LNCAP (cell line): Measurements from ENCODE around the gene SMAD3.
A peak's percentile ranks its signal among the peaks of the same experiment; 100 is the strongest.

Experiments used
- TF ChIP-seq, protein P1 (sequence below): fragments of 450-650 bp; IDR thresholded peaks from 2 replicates; pipeline ENCODE4 v1.5.1; 2017; ENCODE audit warnings: mild to moderate bottlenecking

SMAD3 gene

DNA sequence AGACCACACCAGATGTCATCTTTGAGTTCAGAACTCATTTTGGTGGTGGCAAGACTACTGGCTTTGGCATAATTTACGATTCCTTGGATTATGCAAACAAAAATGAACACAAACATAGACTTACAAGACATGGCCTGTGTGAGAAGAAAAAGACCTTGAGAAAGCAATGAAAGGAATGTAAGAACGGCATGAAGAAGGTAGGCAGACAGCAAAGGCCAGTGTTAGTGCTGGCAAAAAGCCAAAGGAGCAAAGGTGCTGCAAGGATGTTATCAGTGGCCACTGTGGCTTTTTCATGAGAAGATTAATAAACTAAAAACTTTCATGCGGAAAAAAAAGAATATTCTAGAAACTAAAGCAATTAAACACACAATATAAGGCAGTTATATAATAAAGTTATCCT, 167.2 kb downstream of the SMAD3 start:
- TF ChIP-seq, protein P1, sequence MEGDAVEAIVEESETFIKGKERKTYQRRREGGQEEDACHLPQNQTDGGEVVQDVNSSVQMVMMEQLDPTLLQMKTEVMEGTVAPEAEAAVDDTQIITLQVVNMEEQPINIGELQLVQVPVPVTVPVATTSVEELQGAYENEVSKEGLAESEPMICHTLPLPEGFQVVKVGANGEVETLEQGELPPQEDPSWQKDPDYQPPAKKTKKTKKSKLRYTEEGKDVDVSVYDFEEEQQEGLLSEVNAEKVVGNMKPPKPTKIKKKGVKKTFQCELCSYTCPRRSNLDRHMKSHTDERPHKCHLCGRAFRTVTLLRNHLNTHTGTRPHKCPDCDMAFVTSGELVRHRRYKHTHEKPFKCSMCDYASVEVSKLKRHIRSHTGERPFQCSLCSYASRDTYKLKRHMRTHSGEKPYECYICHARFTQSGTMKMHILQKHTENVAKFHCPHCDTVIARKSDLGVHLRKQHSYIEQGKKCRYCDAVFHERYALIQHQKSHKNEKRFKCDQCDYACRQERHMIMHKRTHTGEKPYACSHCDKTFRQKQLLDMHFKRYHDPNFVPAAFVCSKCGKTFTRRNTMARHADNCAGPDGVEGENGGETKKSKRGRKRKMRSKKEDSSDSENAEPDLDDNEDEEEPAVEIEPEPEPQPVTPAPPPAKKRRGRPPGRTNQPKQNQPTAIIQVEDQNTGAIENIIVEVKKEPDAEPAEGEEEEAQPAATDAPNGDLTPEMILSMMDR: no peak

DNA sequence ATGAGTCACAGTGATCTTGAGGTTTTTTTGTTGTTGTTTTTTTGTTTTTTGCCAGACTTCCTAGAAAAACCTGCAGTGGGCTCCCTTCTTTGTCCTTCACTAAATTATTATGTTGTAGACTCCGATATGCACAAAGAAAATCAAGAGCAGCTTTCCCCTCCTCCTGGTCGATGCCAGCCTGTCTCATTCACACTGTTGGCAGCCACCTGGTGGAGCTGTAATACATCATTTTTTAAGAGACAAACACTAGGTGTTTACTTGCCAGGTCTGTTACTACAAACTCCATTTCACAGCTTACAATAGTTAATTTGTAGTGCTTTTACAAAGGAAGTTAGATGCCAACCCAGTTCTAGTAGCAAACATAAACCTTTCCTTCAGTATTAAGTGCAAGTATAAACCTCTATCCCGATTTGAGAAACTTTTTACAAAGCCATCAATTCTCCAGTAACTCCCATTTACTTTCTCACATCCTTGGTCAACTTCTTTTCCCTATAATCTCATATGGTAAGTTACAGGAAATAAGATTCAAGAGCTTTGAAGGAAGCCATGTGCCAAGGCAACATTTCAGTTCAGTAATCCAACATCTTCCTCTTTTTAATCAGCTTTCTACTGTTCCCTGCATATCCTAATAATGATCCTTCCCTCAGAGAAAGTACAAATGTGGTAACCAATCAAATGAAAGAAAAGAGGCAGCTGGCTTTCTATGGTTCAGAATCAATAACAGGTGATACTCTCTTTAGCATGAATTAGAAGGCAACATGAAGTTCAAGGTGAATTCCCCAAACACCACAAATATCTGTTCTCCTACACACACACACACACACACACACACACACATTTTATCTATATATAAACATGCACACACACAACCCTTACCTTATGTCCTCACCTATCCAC, 175.1 kb downstream of the SMAD3 start:
- TF ChIP-seq, protein P1: peak; percentile 74

DNA sequence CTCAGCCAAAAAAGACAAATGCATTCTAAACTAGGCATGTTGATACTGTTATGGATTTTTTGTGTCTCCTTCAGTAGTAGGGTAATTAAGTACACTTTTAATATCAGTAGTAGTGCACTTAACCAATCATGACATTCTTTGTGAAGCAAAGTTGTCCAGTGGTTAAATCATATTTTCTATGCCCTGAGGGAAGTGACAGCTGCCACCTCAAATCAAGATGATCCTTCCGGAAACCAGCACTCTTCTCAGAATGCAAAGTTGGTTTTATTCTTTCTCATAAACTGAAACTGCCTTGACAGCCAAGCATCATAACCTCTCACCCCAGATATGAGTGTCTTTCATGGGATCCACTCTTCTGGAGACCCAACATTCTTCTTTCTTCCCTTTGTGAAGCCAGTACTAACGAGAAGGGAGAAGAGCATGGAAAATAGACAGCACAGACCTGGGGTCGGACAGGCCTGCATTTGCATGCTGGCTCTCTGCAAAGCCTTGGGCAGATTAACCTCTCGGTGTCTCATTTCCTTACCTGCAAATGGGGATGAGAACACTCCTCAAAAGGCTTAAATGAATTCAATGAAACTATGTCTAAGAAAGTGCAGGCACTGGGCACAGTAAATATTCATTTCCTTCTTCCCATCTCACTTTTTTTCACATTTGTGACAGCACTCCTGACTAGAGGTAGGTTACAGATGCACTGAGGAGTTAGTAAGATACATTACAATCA, 175.9 kb downstream of the SMAD3 start:
- TF ChIP-seq, protein P1: no peak

DNA sequence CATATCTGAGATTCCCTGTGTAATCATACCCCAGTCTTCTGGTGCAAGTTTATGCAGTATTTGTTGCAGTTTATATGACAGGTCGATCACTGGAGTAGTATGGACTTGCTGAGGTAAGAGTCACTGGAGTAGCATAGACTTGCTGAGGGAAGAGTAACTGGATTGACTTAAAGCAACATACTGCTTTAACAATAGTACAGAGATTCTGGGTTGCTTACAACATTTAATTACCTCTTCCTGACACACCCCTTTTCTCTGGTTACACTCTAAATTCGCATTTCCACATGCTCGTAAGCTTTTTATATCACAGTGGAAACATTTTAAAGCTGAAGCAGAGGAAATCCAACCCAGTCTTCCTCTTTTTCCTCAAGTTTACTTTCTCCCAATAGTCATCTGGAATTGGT, 177.3 kb downstream of the SMAD3 start:
- TF ChIP-seq, protein P1: no peak
